NCI-H345 (cell line): ENCODE measurements around the gene SLC35F6.

Experiments used
- DNase-seq: peaks from one replicate; lab custom pipeline; 2025; lab: John Stamatoyannopoulos, UW

SLC35F6 gene

DNA sequence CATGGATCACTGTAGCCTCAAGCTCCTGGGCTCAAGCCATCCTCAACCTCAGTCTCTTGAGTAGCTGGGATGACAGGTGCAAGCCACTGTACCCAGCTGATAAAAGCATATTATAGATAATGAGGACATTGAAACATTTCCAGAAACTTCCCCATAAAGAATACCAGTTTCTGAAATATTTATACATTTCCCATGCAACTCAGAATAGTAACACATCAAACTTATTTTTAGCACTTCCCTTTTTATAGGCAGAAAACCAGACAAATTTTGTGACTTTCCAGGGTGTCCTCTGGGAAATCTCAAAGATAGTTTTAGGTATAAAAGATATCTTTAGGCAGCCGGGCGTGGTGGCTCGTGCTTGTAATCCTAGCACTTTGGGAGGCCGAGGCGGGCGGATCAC, 58.8 kb downstream of the SLC35F6 start:
- no peak for DNase-seq
